ENCODE data around the gene ATP11C. TPM values are rescaled to one million over a fixed set of nuclear protein-coding genes. Genes with fewer than 3 reads are reported as not detected.
"Not testable (repeated sequence)": the region's sequence is repeated elsewhere in the genome, so short reads cannot be mapped to it uniquely, and the experiment has no call there.

Gene ATP11C
- total RNA-seq, 2 donors from 2014 or later: 19.2 to 20.0 TPM

DNA sequence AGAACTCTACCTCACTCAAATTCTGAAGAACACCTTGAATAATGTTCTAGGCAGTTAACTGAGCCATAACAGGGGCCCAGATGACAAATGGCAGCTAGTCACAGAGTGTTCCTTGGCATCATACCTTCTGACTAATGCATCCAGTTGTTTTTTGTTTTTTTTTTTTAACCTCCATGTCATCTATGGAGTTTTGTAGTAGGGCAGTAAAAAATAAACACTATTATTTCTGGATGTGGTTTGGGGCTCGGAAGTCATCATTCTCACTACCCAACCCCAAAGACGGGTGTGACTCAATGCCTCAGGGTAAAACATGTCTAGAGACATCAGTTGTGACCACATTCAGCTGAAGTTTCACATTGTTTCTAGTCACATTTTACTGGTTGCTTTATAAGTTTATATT lies 193.7 kb downstream of the ATP11C start:
- no peaks in the 10 kb centered on the region for H3K9me3 Mint-ChIP-seq
- DNase-seq (ENCODE audit: low spot score in 2 of 2) (peak in 1 of 2 donors; percentile 3), ATAC-seq (peak; percentile 88 to 98)
- H3K27ac Mint-ChIP-seq: peak overlapping the region in 1 of 2 donors; percentile 65
- peaks cover 0 to 13% of the 10 kb centered on the region in 2 donors for H3K36me3 Mint-ChIP-seq

DNA sequence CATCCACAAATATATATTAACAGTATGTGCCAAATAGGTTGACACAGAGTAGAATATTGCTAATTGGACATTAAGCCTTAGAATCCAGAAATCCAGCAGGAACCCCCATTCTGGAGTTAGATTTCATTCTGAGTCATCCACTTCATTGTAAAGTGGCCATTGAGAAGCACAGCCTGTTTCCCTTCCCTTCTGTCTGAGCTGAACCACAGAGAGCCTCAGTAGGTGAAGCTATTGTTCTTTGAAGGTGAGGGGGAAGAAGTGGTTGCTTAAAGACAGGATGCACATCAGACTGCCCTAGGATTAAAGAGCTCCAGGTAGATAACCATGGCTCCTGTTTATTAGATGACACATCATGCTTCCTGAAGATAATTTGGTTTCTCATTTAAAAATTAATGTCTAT lies 194.3 kb downstream of the ATP11C start:
- Mint-ChIP-seq H3K36me3 (peaks cover 0 to 13% of the 10 kb centered on the region in 2 donors), H3K27ac (peak overlapping the region in 1 of 2 donors; percentile 65)
- no peak for ATAC-seq

DNA sequence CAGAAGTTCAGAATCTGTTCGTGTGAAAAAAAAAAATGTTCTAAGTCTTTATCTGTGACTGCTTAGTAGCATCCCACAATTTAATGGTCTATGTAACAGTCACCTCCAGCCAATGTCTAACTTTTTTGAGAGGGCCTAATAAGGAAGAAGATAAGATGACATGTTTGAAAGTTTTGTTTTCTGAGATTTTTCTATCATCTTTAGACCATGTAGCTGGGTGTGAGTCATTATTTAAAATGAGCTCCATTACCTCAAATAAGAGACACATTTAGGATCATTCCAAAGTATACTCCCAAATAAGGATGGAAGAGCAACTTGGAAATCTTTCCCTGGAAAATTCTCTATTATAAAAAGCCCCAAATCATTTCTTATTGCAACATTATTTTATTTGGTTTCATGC lies 196.7 kb downstream of the ATP11C start:
- no peak for DNase-seq (ENCODE audit: low spot score in 2 of 2)
- Mint-ChIP-seq H3K9me3 (no peaks in the 10 kb centered on the region), H3K36me3 (peaks cover 0 to 11% of the 10 kb centered on the region in 2 donors), H3K27ac (no peak overlapping the region)
- no peak for ATAC-seq

More for the DNA sequence above, 194.3 kb downstream of the ATP11C start:
- DNase-seq (ENCODE audit: low spot score in 2 of 2): no peak
- H3K9me3 Mint-ChIP-seq: no peaks in the 10 kb centered on the region

DNA sequence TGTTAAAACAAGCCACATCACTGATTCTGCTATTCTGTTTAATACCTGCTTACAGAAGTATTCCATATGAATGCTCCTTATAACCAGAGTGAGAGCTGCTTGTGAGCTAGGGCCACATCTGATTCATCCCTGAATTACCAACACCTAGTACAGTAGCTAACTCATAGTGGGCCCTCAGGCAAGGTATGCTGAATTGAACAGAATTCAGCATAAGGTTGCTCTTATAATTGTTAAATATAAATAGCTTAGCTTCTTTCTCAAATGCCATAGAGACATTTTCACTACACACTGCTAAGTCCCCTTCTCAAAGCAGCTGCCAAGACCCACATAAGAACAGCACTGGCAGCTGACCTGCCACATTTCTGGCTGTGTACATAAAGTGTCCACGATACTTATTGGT lies 197.9 kb downstream of the ATP11C start:
- no peak overlapping the region for H3K27ac Mint-ChIP-seq
- H3K36me3 Mint-ChIP-seq: peaks cover 0 to 7% of the 10 kb centered on the region in 2 donors
- no peak for DNase-seq (ENCODE audit: low spot score in 2 of 2)
- H3K9me3 Mint-ChIP-seq: no peaks in the 10 kb centered on the region
- no peak for ATAC-seq

DNA sequence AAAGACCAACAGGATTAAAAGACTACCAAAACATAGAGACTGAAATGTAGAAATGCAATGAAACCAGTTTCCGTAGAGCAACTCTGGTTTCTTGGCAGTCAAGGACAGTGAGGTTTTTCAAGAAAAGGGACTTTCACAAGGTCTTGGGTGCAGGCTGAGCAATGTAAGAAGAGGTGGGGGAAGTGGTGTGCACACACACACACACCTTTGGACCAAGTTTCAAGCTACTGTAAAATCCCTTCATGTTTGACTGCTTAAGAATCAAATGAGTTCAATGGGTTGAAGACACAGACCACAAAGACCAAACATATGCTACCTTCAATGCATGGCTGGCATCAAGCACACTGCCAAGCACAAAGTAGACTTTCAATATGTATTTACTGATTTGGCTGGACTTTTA lies 207.1 kb downstream of the ATP11C start:
- Mint-ChIP-seq H3K27ac (no peak overlapping the region), H3K36me3 (peaks cover 0 to 4% of the 10 kb centered on the region in 2 donors), H3K9me3 (no peaks in the 10 kb centered on the region)
- no peak for DNase-seq (ENCODE audit: low spot score in 2 of 2)
- ATAC-seq: peak; percentile 54 to 91

DNA sequence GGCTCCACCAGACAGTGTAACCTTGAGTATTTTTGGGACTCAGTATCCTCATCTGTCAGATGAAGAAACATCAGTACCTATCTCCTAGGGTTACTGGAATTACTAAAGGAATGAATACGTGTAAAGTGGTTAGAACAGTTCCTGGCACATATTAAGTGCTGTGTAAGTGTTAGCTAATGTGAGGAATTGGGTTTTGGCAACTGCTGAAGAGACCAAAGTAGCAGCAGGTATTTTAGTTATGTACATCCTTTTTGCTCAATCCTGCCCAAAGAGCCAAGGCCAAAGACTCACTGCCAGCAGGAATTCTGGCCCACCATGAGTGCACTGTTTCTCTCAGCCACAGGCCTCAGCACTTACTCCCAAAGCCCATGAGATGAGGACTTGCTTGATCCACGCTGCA lies 208.2 kb downstream of the ATP11C start:
- ATAC-seq (no peak), DNase-seq (ENCODE audit: low spot score in 2 of 2) (no peak)
- no peak overlapping the region for H3K27ac Mint-ChIP-seq
- no peaks in the 10 kb centered on the region for H3K9me3 Mint-ChIP-seq
- H3K36me3 Mint-ChIP-seq: peaks cover 4 to 6% of the 10 kb centered on the region in 2 donors

DNA sequence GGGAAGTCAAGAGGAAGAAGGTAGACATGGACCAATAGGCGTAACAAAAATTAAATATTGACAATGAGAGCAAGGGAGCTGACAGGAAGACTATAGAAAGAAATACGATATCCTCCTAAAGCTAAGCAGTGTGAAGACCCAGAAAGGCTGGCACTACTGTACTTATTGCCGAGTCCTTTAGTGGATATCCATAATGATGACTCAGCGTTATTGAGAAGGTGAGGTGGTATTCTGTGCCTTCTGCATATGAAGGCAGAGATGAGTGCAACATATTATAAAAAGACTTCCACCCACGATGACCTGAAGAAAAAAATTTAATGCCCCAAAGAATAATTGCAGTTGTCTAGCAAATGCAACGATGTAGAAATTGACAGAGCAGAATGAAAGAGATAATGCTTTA lies 211.9 kb downstream of the ATP11C start:
- DNase-seq (ENCODE audit: low spot score in 2 of 2) (no peak), ATAC-seq (no peak)
- no peak overlapping the region for H3K27ac Mint-ChIP-seq
- peaks cover 0 to 6% of the 10 kb centered on the region in 2 donors for H3K36me3 Mint-ChIP-seq
- no peaks in the 10 kb centered on the region for H3K9me3 Mint-ChIP-seq

DNA sequence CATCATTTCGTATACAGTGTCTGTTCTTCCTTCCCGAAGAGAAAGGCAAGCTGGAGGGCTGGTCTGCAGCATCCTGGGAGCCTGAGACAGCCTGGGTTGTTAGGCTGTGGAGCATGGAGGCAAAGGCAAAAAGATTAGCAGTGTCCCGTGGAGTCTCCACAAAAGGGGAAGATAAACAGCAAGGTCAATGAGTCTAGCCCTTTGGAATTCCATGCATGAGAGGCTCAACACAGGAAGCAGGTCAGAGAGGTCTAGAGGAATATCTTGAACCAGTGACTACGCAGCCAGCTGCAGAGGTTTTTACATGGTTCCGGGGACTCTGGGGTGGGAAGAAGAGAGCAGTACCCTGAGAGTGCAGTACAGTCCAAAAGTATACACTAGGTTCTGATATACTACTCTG lies 212.7 kb downstream of the ATP11C start:
- H3K36me3 Mint-ChIP-seq: peaks cover 0 to 6% of the 10 kb centered on the region in 2 donors
- H3K27ac Mint-ChIP-seq: no peak overlapping the region
- ATAC-seq (no peak), DNase-seq (ENCODE audit: low spot score in 2 of 2) (no peak)
- H3K9me3 Mint-ChIP-seq: no peaks in the 10 kb centered on the region

DNA sequence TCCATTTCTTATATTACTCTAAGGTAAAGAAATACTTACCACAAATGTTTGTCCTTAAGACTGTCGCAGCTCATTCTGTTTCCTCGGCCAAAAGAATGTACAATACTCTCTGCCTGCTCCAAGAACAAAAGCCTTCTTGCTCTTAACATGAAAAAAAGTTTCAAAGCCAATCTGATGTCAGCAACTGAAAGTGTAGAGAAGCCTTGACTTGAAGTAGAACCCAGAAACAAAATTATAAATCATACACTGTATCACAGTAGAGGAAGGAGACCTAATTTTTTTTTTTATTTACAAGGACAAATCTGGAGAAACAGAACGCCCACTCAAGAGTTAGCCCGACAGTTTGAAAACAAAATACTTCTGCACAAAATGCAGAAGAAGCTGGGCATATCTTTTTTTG lies 224.8 kb downstream of the ATP11C start, which contains the start of gene MCF2:
Gene MCF2, minus strand, starts transcription at position 101 of the 400 bp plus-strand sequence. CDS start 56,423 bp downstream, outside the sequence.
- H3K36me3 Mint-ChIP-seq: no peaks in the 10 kb centered on the region
- H3K9me3 Mint-ChIP-seq: peaks cover 0 to 2% of the 10 kb centered on the region in 2 donors
- no peak for ATAC-seq
- H3K27ac Mint-ChIP-seq: no peak within 1 kb of the TSS
- no peak for DNase-seq (ENCODE audit: low spot score in 2 of 2)

DNA sequence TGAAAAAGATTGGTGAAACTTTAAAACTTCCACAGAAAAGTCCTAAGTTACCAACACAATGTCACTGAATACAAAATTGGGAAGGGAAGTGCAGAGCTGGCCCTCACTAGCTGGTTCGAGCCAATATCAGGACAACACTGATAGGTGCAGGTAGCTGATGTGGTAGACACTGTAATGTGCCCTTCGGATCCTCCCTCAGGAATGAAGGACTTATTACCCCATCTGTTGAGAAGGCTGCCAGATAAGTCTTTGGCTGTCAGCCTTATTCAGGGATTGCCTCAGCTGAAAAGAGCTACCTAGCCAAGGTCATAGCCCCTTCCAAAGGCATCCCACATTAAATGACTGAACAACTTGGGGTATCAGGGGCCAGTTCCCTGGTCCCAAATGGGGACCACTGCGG lies 230.2 kb downstream of the ATP11C start:
- ATAC-seq: no peak
- Mint-ChIP-seq H3K9me3 (peaks cover 0 to 4% of the 10 kb centered on the region in 2 donors), H3K27ac (no peak overlapping the region), H3K36me3 (no peaks in the 10 kb centered on the region)
- no peak for DNase-seq (ENCODE audit: low spot score in 2 of 2)

DNA sequence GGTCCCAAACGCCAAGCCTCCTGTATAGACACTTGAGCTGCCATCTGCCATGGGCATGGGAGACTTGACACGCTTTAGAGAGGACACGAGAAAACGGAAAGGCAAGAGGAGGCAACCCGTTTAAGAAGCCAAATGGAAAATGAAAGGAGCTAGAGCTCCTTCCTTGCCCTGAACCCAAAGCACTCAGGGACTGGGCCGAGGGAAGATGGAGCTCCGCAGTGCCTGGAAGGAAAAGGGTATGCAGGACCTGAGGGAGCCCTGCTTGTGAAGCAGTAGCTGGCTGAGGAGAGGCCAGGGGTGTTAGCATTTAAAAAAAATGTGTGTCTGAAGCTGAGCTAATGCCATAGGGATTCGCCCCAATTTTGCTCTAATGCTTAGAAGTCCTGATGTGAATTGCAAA lies 239.9 kb downstream of the ATP11C start:
- no peak for DNase-seq (ENCODE audit: low spot score in 2 of 2)
- Mint-ChIP-seq H3K27ac (no peak overlapping the region), H3K36me3 (no peaks in the 10 kb centered on the region), H3K9me3 (no peaks in the 10 kb centered on the region)
- ATAC-seq: no peak

DNA sequence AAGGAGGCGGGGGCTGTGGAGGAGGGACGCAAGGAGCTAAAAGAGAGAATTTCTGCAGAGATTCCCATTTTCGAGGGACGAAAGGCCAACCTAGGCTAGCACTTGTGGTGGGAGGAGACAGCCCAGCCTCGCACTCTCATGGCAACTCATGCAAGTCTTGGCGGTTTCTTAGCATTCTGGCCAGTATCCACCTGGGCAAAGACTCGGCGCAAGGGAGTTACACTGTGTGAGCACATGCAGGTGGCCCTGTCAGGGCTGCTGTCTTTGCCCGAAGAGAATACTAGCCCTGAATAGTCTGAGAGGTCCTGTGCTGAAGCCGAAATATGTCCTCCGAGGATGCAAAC lies 240.4 kb downstream of the ATP11C start:
- ATAC-seq: peak in 1 of 2 donors; percentile 13
- DNase-seq (ENCODE audit: low spot score in 2 of 2): no peak
- Mint-ChIP-seq H3K9me3 (no peaks in the 10 kb centered on the region), H3K27ac (no peak overlapping the region), H3K36me3 (no peaks in the 10 kb centered on the region)

DNA sequence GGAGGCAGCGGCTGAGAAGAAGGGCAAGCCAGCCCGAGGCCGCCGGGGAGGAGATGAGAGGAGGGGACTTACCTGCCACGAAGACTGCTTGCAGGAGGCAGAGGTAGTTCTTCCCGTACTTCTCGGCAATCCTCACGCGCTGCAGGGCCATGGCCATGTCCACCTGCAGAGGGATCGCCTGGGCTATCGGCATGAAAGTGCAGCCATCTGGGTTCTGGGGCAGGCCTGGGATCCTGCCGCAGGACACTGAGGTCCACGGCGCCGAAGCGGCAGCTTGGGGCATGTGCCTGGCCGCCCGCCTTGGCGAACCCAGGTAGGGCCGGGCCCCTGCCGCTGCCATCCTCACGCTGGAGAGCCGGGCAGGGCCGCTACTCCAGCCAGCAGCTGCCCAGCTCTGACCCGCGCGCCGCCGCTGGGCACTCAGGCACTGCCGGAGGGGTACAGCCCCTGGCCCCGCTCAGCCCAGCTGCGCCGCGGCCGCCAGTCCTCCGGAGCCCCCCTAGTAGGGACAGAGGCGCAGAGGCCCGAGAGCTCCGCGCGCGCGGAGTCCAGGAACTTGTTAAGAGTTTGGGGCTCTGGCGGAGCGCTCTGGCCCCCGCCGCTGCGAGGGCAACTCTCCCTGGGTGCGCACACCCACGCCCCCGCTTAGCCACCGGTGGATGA lies 240.9 kb downstream of the ATP11C start:
- Mint-ChIP-seq H3K27ac (no peak overlapping the region), H3K9me3 (no peaks in the 10 kb centered on the region), H3K36me3 (peaks cover 0 to under 1% of the 10 kb centered on the region in 2 donors)
- peak in 1 of 2 donors; percentile 18 for ATAC-seq
- no peak for DNase-seq (ENCODE audit: low spot score in 2 of 2)

DNA sequence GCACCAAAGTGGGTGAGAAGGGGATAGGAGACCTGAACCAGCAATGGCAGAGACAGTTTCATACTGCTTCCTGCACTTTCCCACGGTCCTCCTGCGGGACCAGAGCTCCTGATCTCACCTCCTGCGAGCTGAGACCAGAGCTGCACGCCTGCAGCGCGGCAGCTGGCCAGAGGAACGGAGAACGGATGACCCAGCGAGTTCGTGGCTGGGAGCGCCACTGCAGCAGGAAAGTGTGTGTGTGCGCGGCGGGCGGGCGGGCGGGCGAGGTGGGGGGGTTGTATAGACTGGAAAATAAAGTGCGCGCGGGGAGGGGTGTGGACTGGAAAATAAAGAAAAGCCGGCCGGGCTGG lies 241.4 kb downstream of the ATP11C start:
- no peak overlapping the region for H3K27ac Mint-ChIP-seq
- DNase-seq (ENCODE audit: low spot score in 2 of 2) (no peak), ATAC-seq (no peak)
- H3K36me3 Mint-ChIP-seq: peaks cover 0 to 5% of the 10 kb centered on the region in 2 donors
- peaks cover 4% of the 10 kb centered on the region in 2 donors for H3K9me3 Mint-ChIP-seq

DNA sequence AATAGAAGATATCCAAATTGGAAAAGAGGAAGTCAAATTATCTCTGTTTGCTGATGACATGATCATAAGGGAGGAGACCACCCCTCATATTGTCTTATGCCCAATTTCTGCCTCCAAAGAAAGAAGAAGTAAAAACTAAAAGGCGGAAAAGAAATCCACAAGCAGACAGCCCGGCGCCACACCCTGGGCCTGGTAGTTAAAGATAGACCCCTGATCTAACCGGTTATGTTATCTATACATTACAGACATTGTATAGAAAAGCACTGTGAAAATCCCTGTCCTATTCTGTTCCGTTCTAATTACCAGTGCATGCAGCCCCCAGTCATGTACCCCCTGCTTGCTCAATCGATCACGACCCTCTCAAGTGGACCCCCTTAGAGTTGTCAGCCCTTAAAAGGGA lies 247.7 kb downstream of the ATP11C start:
- H3K27ac Mint-ChIP-seq; H3K36me3 Mint-ChIP-seq; DNase-seq (ENCODE audit: low spot score in 2 of 2); ATAC-seq: not testable (repeated sequence)
- peaks cover 4 to 11% of the 10 kb centered on the region in 2 donors for H3K9me3 Mint-ChIP-seq

DNA sequence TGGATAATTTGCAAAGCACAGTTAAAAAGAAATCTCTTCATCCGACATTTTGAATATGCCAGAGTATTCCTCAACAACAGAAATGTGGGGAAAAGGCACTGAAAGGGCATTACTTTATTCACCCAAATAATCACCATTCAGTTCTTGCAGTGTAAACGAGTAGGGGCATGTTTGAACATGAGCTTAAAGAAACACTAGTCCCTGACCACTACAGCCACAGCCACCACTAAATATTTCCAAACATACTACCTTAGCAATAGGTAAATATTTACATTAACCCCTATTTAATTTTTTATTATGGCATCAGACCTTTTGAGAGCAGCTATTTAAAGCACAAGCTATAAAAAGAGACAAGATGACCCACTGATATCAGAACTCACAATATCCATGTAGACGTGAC lies 252.5 kb downstream of the ATP11C start:
- Mint-ChIP-seq H3K36me3 (peaks cover 8 to 16% of the 10 kb centered on the region in 2 donors), H3K9me3 (peaks cover 2 to 6% of the 10 kb centered on the region in 2 donors)

More for the DNA sequence above, 252.5 kb downstream of the ATP11C start:
- DNase-seq (ENCODE audit: low spot score in 2 of 2) (no peak), ATAC-seq (no peak)
- no peak overlapping the region for H3K27ac Mint-ChIP-seq
